Thoracic aorta (tissue), 2 donors: ENCODE measurements around the gene HOXC9. TPM values are rescaled to one million over a fixed set of nuclear protein-coding genes. Genes with fewer than 3 reads are reported as not detected.

Experiments used
- ATAC-seq: fragments of 150-250 bp; one replicate; pipeline ENCODE4 v1.8.0; 2017; ENCODE audit warnings: low read depth; ENCODE audit not compliant: insufficient number of reproducible peaks, low FRiP score
- DNase-seq: peaks from one replicate; pipeline ENCODE4 v3.0.0-alpha.2; 2020; ENCODE audit warnings: low spot score
- H3K27ac ChIP-seq, 2 donors: fragments of 200-600 bp; sonication (generic); 1 replicate in 1 of 2; 2 replicates in 1 of 2; pipeline ENCODE4 v1.5.1; 2016; ENCODE audit warnings: mild to moderate bottlenecking in 2 of 2, moderate library complexity in 2 of 2
- H3K27me3 ChIP-seq: fragments of 200-600 bp; sonication (generic); replicated peaks from 2 replicates; pipeline ENCODE4 v1.6.0; 2016; ENCODE audit warnings: mild to moderate bottlenecking; ENCODE audit not compliant: insufficient read depth
- H3K36me3 ChIP-seq: fragments of 200-600 bp; sonication (generic); one replicate; pipeline ENCODE4 v1.5.1; 2016
- H3K4me1 ChIP-seq, 2 donors: fragments of 200-600 bp; sonication (generic); 1 replicate in 1 of 2; 2 replicates in 1 of 2; pipeline versions ENCODE4 v1.5.1 to v1.6.0; 2016; ENCODE audit warnings: low read depth in 2 of 2, mild to moderate bottlenecking in 1 of 2; ENCODE audit not compliant: control insufficient read depth in 1 of 2
- H3K4me3 ChIP-seq: fragments of 200-600 bp; sonication (generic); 2 replicates; pipeline ENCODE4 v1.5.1; 2016; ENCODE audit warnings: mild to moderate bottlenecking
- H3K9me3 ChIP-seq: fragments of 200-600 bp; sonication (generic); 2 replicates; pipeline ENCODE4 v1.5.1; 2016
- total RNA-seq, 2 donors: library from RNA; depleted of rRNA; stranded (reverse); fragments of >200 nt; gene quantifications; one replicate each; pipeline versions ENCODE4 v1.1.0 to v1.2.3, GENCODE V29; 2016
- TF ChIP-seq, protein P1 (sequence below): fragments of 200-600 bp; sonication (generic); IDR thresholded peaks from one replicate; pipeline ENCODE4 v1.5.1; 2019; ENCODE audit warnings: antibody characterized with exemption

HOXC9 gene
- total RNA-seq, 2 donors from 2014 or later: not detected

DNA sequence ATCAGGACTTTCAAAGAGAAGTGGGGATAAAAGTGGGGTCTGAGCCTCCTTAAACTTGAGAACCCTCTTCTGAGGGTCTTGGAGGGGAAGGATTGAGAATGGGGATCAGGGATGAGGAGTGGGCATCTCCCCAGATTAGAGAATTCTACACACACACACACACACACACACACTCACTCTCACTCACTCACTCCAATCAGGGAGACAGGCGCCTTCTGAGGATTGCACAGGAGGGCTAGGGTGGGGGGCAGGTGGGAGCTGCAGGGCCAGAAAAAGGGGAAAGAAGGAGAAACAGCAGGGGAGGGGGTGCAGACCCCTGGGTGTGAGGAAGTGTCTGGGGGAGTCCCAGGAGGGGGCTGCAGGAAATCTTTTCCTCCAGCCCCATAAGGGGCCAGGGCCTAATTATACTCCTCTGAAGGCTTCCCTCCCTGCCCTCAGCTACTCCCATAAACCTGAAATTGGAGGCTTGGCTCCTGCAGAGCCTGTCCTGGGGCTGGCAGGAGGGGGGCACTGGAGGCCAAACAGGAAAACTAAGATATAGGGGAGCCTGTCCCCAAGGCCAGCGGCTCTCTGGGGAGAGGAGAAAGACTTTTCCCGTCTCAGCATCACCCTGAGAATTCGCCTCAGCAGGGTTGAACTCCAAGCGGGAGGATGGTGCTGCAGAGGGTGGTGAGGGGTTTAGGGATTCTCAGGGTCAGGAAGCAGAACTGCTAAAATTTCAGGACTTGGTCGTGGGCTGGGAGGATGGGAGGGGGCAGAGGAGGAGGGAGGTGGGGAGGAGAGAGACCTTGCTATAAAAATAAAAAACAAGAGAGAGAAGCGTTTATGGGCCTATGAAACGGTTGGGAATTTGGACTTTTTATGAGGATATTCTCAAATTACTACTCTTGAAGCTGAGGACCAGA lies 1.6 kb downstream of the HOXC9 start:
- no peak for ATAC-seq
- Histone ChIP-seq H3K36me3 (no peaks in the 10 kb centered on the region), H3K27me3 (peaks cover 25% of the 10 kb centered on the region), H3K27ac (peak overlapping the region in 1 of 2 donors; percentile 22), H3K9me3 (no peaks in the 10 kb centered on the region), H3K4me1 (peaks cover 12 to 23% of the 10 kb centered on the region in 2 donors), H3K4me3 (no peak overlapping the region)
- TF ChIP-seq, protein P1, sequence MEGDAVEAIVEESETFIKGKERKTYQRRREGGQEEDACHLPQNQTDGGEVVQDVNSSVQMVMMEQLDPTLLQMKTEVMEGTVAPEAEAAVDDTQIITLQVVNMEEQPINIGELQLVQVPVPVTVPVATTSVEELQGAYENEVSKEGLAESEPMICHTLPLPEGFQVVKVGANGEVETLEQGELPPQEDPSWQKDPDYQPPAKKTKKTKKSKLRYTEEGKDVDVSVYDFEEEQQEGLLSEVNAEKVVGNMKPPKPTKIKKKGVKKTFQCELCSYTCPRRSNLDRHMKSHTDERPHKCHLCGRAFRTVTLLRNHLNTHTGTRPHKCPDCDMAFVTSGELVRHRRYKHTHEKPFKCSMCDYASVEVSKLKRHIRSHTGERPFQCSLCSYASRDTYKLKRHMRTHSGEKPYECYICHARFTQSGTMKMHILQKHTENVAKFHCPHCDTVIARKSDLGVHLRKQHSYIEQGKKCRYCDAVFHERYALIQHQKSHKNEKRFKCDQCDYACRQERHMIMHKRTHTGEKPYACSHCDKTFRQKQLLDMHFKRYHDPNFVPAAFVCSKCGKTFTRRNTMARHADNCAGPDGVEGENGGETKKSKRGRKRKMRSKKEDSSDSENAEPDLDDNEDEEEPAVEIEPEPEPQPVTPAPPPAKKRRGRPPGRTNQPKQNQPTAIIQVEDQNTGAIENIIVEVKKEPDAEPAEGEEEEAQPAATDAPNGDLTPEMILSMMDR: no peak
- no peak for DNase-seq

DNA sequence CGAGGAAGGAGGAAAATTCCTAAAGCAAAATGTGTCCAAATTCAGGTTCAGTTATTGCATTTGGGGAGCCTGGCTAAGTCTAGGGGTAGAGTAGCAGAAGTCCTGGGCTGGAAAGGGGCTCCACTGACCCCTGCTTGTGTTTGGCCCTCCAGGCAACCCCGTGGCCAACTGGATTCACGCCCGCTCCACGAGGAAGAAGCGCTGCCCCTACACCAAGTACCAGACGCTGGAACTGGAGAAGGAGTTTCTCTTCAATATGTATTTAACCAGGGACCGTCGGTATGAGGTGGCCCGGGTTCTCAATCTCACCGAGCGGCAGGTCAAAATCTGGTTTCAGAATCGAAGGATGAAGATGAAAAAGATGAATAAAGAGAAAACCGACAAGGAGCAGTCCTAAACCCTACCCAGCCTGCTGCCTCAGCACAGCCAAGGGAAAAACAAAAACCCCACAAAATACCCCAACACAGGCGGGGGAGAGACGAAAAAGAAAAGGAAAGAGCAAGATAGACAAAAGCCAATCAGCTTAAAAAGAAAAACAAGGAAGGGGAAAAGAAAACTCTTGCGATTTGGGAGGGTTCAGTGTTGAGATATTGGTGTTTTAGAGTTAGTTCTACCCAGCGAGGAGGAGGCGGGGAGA lies 2.4 kb downstream of the HOXC9 start:
- Histone ChIP-seq H3K27ac (no peak overlapping the region), H3K27me3 (peaks cover 25% of the 10 kb centered on the region), H3K4me3 (no peak overlapping the region), H3K36me3 (no peaks in the 10 kb centered on the region), H3K4me1 (peaks cover 12 to 23% of the 10 kb centered on the region in 2 donors), H3K9me3 (no peaks in the 10 kb centered on the region)
- TF ChIP-seq, protein P1: no peak
- ATAC-seq: no peak
- no peak for DNase-seq

DNA sequence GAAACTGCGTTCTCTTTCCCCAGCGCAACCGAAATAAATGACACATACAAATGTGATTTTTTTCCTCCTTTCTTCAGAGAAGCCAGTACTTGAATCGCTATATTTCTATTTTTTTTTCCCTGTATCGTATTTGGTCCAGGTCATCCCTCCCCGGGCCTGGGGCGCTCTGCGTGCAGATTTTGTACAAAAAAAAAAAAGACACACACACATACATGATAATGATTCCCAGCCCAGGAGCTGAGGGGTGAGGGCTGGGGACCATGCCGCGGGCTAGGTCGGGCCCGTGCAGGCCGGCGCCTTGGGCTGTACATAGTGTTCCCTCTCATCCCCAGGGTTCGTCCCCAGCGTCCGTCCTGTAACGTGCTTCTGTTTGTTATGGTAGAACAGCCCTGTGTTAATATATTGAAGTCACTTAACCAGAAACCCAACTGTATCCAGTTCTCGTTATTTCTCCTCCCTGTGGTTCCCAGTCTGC lies 3.0 kb downstream of the HOXC9 start:
- Histone ChIP-seq H3K36me3 (no peaks in the 10 kb centered on the region), H3K27me3 (peaks cover 25% of the 10 kb centered on the region), H3K9me3 (no peaks in the 10 kb centered on the region), H3K4me1 (peaks cover 12 to 23% of the 10 kb centered on the region in 2 donors), H3K27ac (no peak overlapping the region), H3K4me3 (no peak overlapping the region)
- TF ChIP-seq, protein P1: no peak
- no peak for DNase-seq
- ATAC-seq: no peak

DNA sequence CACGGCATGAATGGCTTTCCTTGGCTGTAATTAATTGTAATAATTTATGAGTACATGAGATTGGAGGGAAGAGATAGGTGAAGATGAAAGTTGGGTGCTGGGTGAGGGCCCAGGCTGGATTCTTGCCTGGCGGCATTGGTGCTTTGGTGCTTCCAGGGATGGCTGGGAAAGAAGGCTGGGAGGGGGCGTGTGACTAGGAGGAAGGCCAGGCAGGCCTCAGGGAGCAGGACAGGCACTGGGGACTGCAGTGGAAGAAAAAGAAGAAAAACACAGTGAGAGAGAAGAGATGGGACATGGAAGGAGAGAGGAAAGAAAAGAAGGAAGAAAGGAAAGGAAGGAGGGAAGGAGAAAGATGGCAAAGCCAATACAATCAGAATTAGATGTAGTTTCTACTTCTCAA lies 3.7 kb downstream of the HOXC9 start:
- no peak for DNase-seq
- TF ChIP-seq, protein P1: no peak
- peaks cover 12 to 23% of the 10 kb centered on the region in 2 donors for H3K4me1 ChIP-seq
- H3K9me3 ChIP-seq: no peaks in the 10 kb centered on the region
- H3K4me3 ChIP-seq: no peak overlapping the region
- H3K27ac ChIP-seq: no peak overlapping the region
- no peak for ATAC-seq
- no peaks in the 10 kb centered on the region for H3K36me3 ChIP-seq
- H3K27me3 ChIP-seq: peaks cover 25% of the 10 kb centered on the region
